Chondrocyte (in vitro differentiated cells): ENCODE measurements around the gene SORBS2. TPM values are rescaled to one million over a fixed set of nuclear protein-coding genes. Genes with fewer than 3 reads are reported as not detected.
"Not testable (repeated sequence)": the region's sequence is repeated elsewhere in the genome, so short reads cannot be mapped to it uniquely, and the experiment has no call there.

Source experiments
- DNase-seq: peaks from one replicate; pipeline ENCODE4 v3.0.0; 2021; ENCODE audit warnings: mixed read lengths, low spot score
- H3K27ac Mint-ChIP-seq: one replicate; pipeline ENCODE4 v1.8.0; 2021; ENCODE audit warnings: mild to moderate bottlenecking, moderate library complexity, mixed read lengths; ENCODE audit not compliant: unreplicated experiment
- H3K27me3 Mint-ChIP-seq: 2 replicates; pipeline ENCODE4 v1.8.0; 2021; ENCODE audit warnings: low read depth, mixed read lengths
- H3K36me3 Mint-ChIP-seq: 2 replicates; pipeline ENCODE4 v1.8.0; 2021; ENCODE audit warnings: low read depth, mixed read lengths
- H3K4me1 Mint-ChIP-seq: 2 replicates; pipeline ENCODE4 v1.8.0; 2021; ENCODE audit warnings: low read depth, mild to moderate bottlenecking, mixed read lengths
- H3K4me3 Mint-ChIP-seq: one replicate; pipeline ENCODE4 v1.8.0; 2021; ENCODE audit warnings: mild to moderate bottlenecking, moderate library complexity, mixed read lengths; ENCODE audit not compliant: unreplicated experiment
- H3K9me3 Mint-ChIP-seq: 2 replicates; pipeline ENCODE4 v1.8.0; 2021; ENCODE audit warnings: low read depth, mixed read lengths
- CTCF ChIP-seq: fragments of 200-600 bp; sonication (generic); IDR thresholded peaks from 2 replicates; pipeline ENCODE4 v1.5.0; 2021; ENCODE audit warnings: antibody characterized with exemption, mild to moderate bottlenecking, moderate library complexity
- total RNA-seq: library from RNA; stranded (reverse); gene quantifications from 3 replicates; pipeline ENCODE4 v1.2.1, GENCODE V29; 2021

Gene SORBS2
- total RNA-seq, 1 donor from 2014 or later: 104 TPM

DNA sequence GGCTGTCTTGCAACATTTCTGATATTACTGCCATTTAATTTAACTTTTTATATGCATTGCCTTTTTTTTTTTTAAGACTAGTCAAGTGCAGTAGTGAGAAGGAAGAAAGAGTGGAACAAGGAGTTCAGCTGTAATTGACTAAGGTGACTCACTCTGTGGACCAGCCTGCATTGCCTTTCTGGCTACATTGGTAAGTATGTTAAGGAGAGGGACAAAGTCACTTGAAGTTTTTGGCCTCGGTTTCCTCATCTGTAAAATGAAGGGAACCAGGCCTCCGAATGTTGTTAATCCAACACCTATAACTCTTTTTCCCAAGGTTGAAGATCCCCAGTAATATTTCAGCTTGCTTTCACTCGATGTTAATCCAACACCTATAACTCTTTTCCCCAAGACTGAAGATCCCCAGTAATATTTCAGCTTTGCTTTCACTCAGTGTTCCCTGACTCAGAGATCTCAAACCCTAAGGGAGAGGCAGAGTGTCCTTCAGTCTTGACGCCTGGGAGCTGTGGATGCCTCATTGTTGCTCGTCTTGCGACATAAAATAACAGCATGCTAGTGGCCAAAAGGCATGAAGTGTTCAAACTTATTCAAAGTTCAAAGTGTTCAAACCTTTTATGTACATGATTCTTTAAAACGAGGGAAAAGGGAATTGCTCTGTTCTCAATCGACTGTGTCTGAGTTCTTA is 102.0 kb downstream of the SORBS2 start:
- no peak for TF ChIP-seq CTCF
- Mint-ChIP-seq H3K27me3 (no peaks in the 10 kb centered on the region), H3K36me3 (peaks cover 4% of the 10 kb centered on the region), H3K9me3 (peaks cover 6% of the 10 kb centered on the region), H3K4me3 (no peak overlapping the region), H3K4me1 (peaks cover 50% of the 10 kb centered on the region), H3K27ac (peak overlapping the region; percentile 29)
- DNase-seq: no peak

- peak overlapping the region; percentile 87 for H3K27ac Mint-ChIP-seq
Measured at GRCh38 chr4:185708348-185708747, 103.6 kb downstream of the SORBS2 start.

GRCh38 chr4:185707622-185708021 is 104.4 kb downstream of the SORBS2 start:
- not testable (repeated sequence) for H3K36me3 Mint-ChIP-seq, H3K4me3 Mint-ChIP-seq, H3K27me3 Mint-ChIP-seq, DNase-seq
- H3K4me1 Mint-ChIP-seq: peaks cover 43% of the 10 kb centered on the region
- peaks cover 10% of the 10 kb centered on the region for H3K9me3 Mint-ChIP-seq
- peak overlapping the region; percentile 87 for H3K27ac Mint-ChIP-seq

More at GRCh38 chr4:185708348-185708747, 103.6 kb downstream of the SORBS2 start:
- DNase-seq: no peak
- no peak overlapping the region for H3K4me3 Mint-ChIP-seq
- peaks cover 10% of the 10 kb centered on the region for H3K9me3 Mint-ChIP-seq
- no peaks in the 10 kb centered on the region for H3K27me3 Mint-ChIP-seq
- peaks cover 49% of the 10 kb centered on the region for H3K4me1 Mint-ChIP-seq
- peaks cover 8% of the 10 kb centered on the region for H3K36me3 Mint-ChIP-seq
- no peak for TF ChIP-seq CTCF

- TF ChIP-seq CTCF: no peak
- Mint-ChIP-seq H3K27me3 (no peaks in the 10 kb centered on the region), H3K4me3 (no peak overlapping the region), H3K4me1 (peaks cover 25% of the 10 kb centered on the region), H3K27ac (peak overlapping the region; percentile 32), H3K9me3 (peaks cover 10% of the 10 kb centered on the region), H3K36me3 (peaks cover 8% of the 10 kb centered on the region)
- DNase-seq: no peak
Measured at GRCh38 chr4:185702147-185702663, 109.8 kb downstream of the SORBS2 start.

DNA sequence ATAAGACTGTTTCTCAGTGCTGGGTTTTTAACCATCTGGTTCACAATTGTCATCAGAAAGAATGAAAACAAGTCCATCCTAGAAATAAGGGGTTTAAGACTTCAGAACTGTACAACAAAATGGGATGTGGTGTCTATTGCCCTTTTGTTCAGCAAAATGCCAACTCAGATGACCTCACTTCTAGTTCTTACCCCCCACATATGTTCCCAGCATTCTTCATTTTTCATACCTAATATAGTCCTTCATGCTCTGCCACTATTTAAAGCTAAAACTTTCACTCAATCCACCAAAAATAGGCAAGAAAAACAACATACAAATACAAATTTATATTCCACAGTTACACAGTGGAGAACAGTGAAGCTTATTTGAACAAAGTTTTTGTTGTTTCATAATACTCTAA is 111.4 kb downstream of the SORBS2 start:
- DNase-seq: no peak
- Mint-ChIP-seq H3K4me3 (no peak overlapping the region), H3K27ac (peak overlapping the region; percentile 80), H3K9me3 (peaks cover 6% of the 10 kb centered on the region), H3K27me3 (no peaks in the 10 kb centered on the region), H3K4me1 (peaks cover 27% of the 10 kb centered on the region), H3K36me3 (peaks cover 6% of the 10 kb centered on the region)
- no peak for TF ChIP-seq CTCF

DNA sequence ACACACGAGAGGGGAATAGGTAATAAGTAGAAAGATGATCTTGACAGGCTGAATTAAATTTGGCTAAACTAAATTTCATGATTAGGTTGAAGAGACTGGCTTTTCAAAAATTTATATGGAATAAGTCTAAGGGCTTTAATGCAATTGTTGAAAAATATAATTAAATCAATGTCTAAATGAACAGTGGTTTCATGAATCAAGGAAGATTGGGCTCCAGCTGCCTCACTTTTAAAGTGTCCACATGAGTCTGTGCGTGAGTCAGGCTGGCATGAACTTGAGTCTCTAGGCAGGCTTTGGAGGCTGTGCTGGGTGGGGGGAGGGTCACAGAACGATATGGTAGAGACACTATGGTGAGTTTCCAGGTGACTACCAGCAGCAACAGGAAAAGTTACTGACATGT is 111.9 kb downstream of the SORBS2 start:
- peaks cover 4% of the 10 kb centered on the region for H3K9me3 Mint-ChIP-seq
- TF ChIP-seq CTCF: no peak

More for the DNA sequence above, 111.9 kb downstream of the SORBS2 start:
- H3K27ac Mint-ChIP-seq: peak overlapping the region; percentile 55
- H3K4me1 Mint-ChIP-seq: peaks cover 28% of the 10 kb centered on the region
- H3K27me3 Mint-ChIP-seq: no peaks in the 10 kb centered on the region
- DNase-seq: no peak
- no peak overlapping the region for H3K4me3 Mint-ChIP-seq
- peaks cover 4% of the 10 kb centered on the region for H3K36me3 Mint-ChIP-seq
